ENCODE measurements around the gene KLHL34.

The KLHL34 gene
- total RNA-seq, result 0 to 1.3 (median 0.59) reads per million in 9 experiments

- H3K4me3 Mint-ChIP-seq, result no peak within 1 kb of the TSS
- no peak within 1 kb of the TSS for H3K27ac Mint-ChIP-seq
- peaks cover 0 to 15% of the 10 kb centered on the region in 2 donors for H3K27me3 Mint-ChIP-seq
- H3K4me1 Mint-ChIP-seq (ENCODE audit: low read depth in 2 of 2), result no peaks in the 10 kb centered on the region
- H3K36me3 Mint-ChIP-seq (ENCODE audit: insufficient read depth), result no peaks in the 10 kb centered on the region
- ATAC-seq (replicated peaks), result no peak
- H3K9me3 Mint-ChIP-seq, result no peaks in the 10 kb centered on the region
- no peak for DNase-seq
These were observed at the start of gene KLHL34 for GRCh38 chrX:21658152-21658737. Gene KLHL34 (minus strand): TSS chrX:21658330. CDS start chrX:21657788, 542 bp downstream.

GRCh38 chrX:21705225-21705624 is 47.1 kb upstream of the KLHL34 start:
- no peak overlapping the region for H3K27ac Mint-ChIP-seq
- H3K4me3 Mint-ChIP-seq, result no peak overlapping the region

GRCh38 chrX:21702725-21703124 is 44.6 kb upstream of the KLHL34 start:
- no peaks in the 10 kb centered on the region for H3K27me3 Mint-ChIP-seq
- DNase-seq (no peak), ATAC-seq (replicated peaks) (no peak)
- H3K9me3 Mint-ChIP-seq, result peaks cover 0 to 1% of the 10 kb centered on the region in 2 donors
- no peaks in the 10 kb centered on the region for H3K36me3 Mint-ChIP-seq (ENCODE audit: insufficient read depth)
- H3K4me1 Mint-ChIP-seq (ENCODE audit: low read depth in 2 of 2), result no peaks in the 10 kb centered on the region
- H3K4me3 Mint-ChIP-seq, result no peak overlapping the region
- H3K27ac Mint-ChIP-seq, result no peak overlapping the region

More at GRCh38 chrX:21705225-21705624, 47.1 kb upstream of the KLHL34 start:
- Mint-ChIP-seq H3K27me3 (no peaks in the 10 kb centered on the region), H3K4me1 (ENCODE audit: low read depth in 2 of 2) (no peaks in the 10 kb centered on the region), H3K9me3 (peaks cover 0 to 1% of the 10 kb centered on the region in 2 donors), H3K36me3 (ENCODE audit: insufficient read depth) (no peaks in the 10 kb centered on the region)
- no peak for DNase-seq
- no peak for ATAC-seq (replicated peaks)

GRCh38 chrX:21700967-21701366 is 42.8 kb upstream of the KLHL34 start:
- Mint-ChIP-seq H3K4me1 (ENCODE audit: low read depth in 2 of 2) (no peaks in the 10 kb centered on the region), H3K4me3 (no peak overlapping the region), H3K9me3 (no peaks in the 10 kb centered on the region), H3K27ac (no peak overlapping the region), H3K27me3 (no peaks in the 10 kb centered on the region), H3K36me3 (ENCODE audit: insufficient read depth) (no peaks in the 10 kb centered on the region)
- DNase-seq (no peak), ATAC-seq (replicated peaks) (no peak)

GRCh38 chrX:21700275-21700674 is 42.1 kb upstream of the KLHL34 start:
- Mint-ChIP-seq H3K36me3 (ENCODE audit: insufficient read depth) (no peaks in the 10 kb centered on the region), H3K27me3 (no peaks in the 10 kb centered on the region), H3K9me3 (no peaks in the 10 kb centered on the region), H3K4me3 (no peak overlapping the region), H3K4me1 (ENCODE audit: low read depth in 2 of 2) (no peaks in the 10 kb centered on the region), H3K27ac (no peak overlapping the region)
- DNase-seq, result no peak
- ATAC-seq (replicated peaks), result no peak

GRCh38 chrX:21699136-21699535 is 41.0 kb upstream of the KLHL34 start:
- no peak for DNase-seq
- Mint-ChIP-seq H3K27ac (no peak overlapping the region), H3K36me3 (ENCODE audit: insufficient read depth) (no peaks in the 10 kb centered on the region), H3K4me3 (no peak overlapping the region), H3K9me3 (no peaks in the 10 kb centered on the region), H3K27me3 (no peaks in the 10 kb centered on the region), H3K4me1 (ENCODE audit: low read depth in 2 of 2) (no peaks in the 10 kb centered on the region)
- no peak for ATAC-seq (replicated peaks)

- no peak overlapping the region for H3K4me3 Mint-ChIP-seq
- H3K27me3 Mint-ChIP-seq, result no peaks in the 10 kb centered on the region
- no peak overlapping the region for H3K27ac Mint-ChIP-seq
- ATAC-seq (replicated peaks) (no peak), DNase-seq (no peak)
- no peaks in the 10 kb centered on the region for H3K4me1 Mint-ChIP-seq (ENCODE audit: low read depth in 2 of 2)
- no peaks in the 10 kb centered on the region for H3K9me3 Mint-ChIP-seq
- H3K36me3 Mint-ChIP-seq (ENCODE audit: insufficient read depth), result no peaks in the 10 kb centered on the region
These were observed 40.1 kb upstream of the KLHL34 start for GRCh38 chrX:21698272-21698671.

- Mint-ChIP-seq H3K4me1 (ENCODE audit: low read depth in 2 of 2) (no peaks in the 10 kb centered on the region), H3K36me3 (ENCODE audit: insufficient read depth) (no peaks in the 10 kb centered on the region), H3K4me3 (no peak overlapping the region), H3K27me3 (no peaks in the 10 kb centered on the region), H3K27ac (no peak overlapping the region), H3K9me3 (no peaks in the 10 kb centered on the region)
- ATAC-seq (replicated peaks) (no peak), DNase-seq (no peak)
These were observed 33.4 kb upstream of the KLHL34 start for GRCh38 chrX:21691512-21692018.

- DNase-seq, result no peak
- H3K27ac Mint-ChIP-seq, result no peak overlapping the region
- peaks cover 0 to 1% of the 10 kb centered on the region in 2 donors for H3K9me3 Mint-ChIP-seq
- peaks cover 0 to 6% of the 10 kb centered on the region in 2 donors for H3K27me3 Mint-ChIP-seq
- no peak overlapping the region for H3K4me3 Mint-ChIP-seq
- no peaks in the 10 kb centered on the region for H3K36me3 Mint-ChIP-seq (ENCODE audit: insufficient read depth)
- H3K4me1 Mint-ChIP-seq (ENCODE audit: low read depth in 2 of 2), result no peaks in the 10 kb centered on the region
- no peak for ATAC-seq (replicated peaks)
These were observed 25.8 kb upstream of the KLHL34 start for GRCh38 chrX:21683941-21684340.

GRCh38 chrX:21678048-21678612 is 20.0 kb upstream of the KLHL34 start:
- Mint-ChIP-seq H3K27me3 (no peaks in the 10 kb centered on the region), H3K4me1 (ENCODE audit: low read depth in 2 of 2) (no peaks in the 10 kb centered on the region), H3K36me3 (ENCODE audit: insufficient read depth) (no peaks in the 10 kb centered on the region), H3K9me3 (no peaks in the 10 kb centered on the region), H3K27ac (no peak overlapping the region), H3K4me3 (no peak overlapping the region)
- no peak for DNase-seq
- no peak for ATAC-seq (replicated peaks)

- no peaks in the 10 kb centered on the region for H3K36me3 Mint-ChIP-seq (ENCODE audit: insufficient read depth)
- no peak for ATAC-seq (replicated peaks)
- no peak overlapping the region for H3K27ac Mint-ChIP-seq
- H3K4me3 Mint-ChIP-seq, result no peak overlapping the region
- DNase-seq, result no peak
- no peaks in the 10 kb centered on the region for H3K27me3 Mint-ChIP-seq
- H3K4me1 Mint-ChIP-seq (ENCODE audit: low read depth in 2 of 2), result no peaks in the 10 kb centered on the region
- H3K9me3 Mint-ChIP-seq, result no peaks in the 10 kb centered on the region
These were observed 17.8 kb upstream of the KLHL34 start for GRCh38 chrX:21675931-21676330.

GRCh38 chrX:21674430-21675186 is 16.5 kb upstream of the KLHL34 start:
- Mint-ChIP-seq H3K27me3 (no peaks in the 10 kb centered on the region), H3K4me3 (no peak overlapping the region), H3K9me3 (no peaks in the 10 kb centered on the region), H3K27ac (no peak overlapping the region), H3K36me3 (ENCODE audit: insufficient read depth) (no peaks in the 10 kb centered on the region), H3K4me1 (ENCODE audit: low read depth in 2 of 2) (no peaks in the 10 kb centered on the region)
- no peak for DNase-seq
- no peak for ATAC-seq (replicated peaks)

GRCh38 chrX:21666679-21667078 is 8.5 kb upstream of the KLHL34 start:
- peaks cover 0 to 4% of the 10 kb centered on the region in 2 donors for H3K9me3 Mint-ChIP-seq
- H3K36me3 Mint-ChIP-seq (ENCODE audit: insufficient read depth), result no peaks in the 10 kb centered on the region
- DNase-seq (no peak), ATAC-seq (replicated peaks) (no peak)
- no peaks in the 10 kb centered on the region for H3K4me1 Mint-ChIP-seq (ENCODE audit: low read depth in 2 of 2)
- no peak overlapping the region for H3K27ac Mint-ChIP-seq
- no peak overlapping the region for H3K4me3 Mint-ChIP-seq
- H3K27me3 Mint-ChIP-seq, result peaks cover 0 to 14% of the 10 kb centered on the region in 2 donors

- no peak for ATAC-seq (replicated peaks)
- Mint-ChIP-seq H3K9me3 (peaks cover 0 to 4% of the 10 kb centered on the region in 2 donors), H3K4me3 (no peak overlapping the region)
These were observed 8.1 kb upstream of the KLHL34 start for GRCh38 chrX:21666252-21666651.

More at GRCh38 chrX:21666252-21666651, 8.1 kb upstream of the KLHL34 start:
- Mint-ChIP-seq H3K4me1 (ENCODE audit: low read depth in 2 of 2) (no peaks in the 10 kb centered on the region), H3K36me3 (ENCODE audit: insufficient read depth) (no peaks in the 10 kb centered on the region), H3K27ac (no peak overlapping the region), H3K27me3 (peaks cover 0 to 18% of the 10 kb centered on the region in 2 donors)
- DNase-seq, result no peak
